Measurements from ENCODE around the gene MPP1. TPM values are rescaled to one million over a fixed set of nuclear protein-coding genes. Genes with fewer than 3 reads are reported as not detected.
"Not testable (repeated sequence)": the region's sequence is repeated elsewhere in the genome, so short reads cannot be mapped to it uniquely, and the experiment has no call there.

Gene MPP1
- total and polyA plus RNA-seq, 3 experiments from 2014 or later, result 12.8 to 14.7 (median 13.0) TPM

- H3K9me3 ChIP-seq (ENCODE audit: low read length); H3K27me3 Mint-ChIP-seq; CTCF ChIA-PET; H3K4me3 ChIP-seq (ENCODE audit: low read length); H3K27ac Mint-ChIP-seq; POLR2A ChIA-PET; H3K4me1 Mint-ChIP-seq; H3K36me3 Mint-ChIP-seq; DNase-seq; H3K27me3 ChIP-seq (ENCODE audit: insufficient read depth, low read length, poor library complexity, severe bottlenecking); H3K4me1 ChIP-seq (ENCODE audit: insufficient read depth, low read length); H3K9me3 Mint-ChIP-seq; H3K4me3 Mint-ChIP-seq; H3K36me3 ChIP-seq (ENCODE audit: insufficient read depth, low read length): not testable (repeated sequence)
- H3K27ac ChIP-seq (ENCODE audit: low read depth, low read length), result peak overlapping the region; percentile 51
Observed at GRCh38 chrX:154817048-154817618, 11.8 kb upstream of the MPP1 start.

- DNase-seq; H3K36me3 ChIP-seq (ENCODE audit: insufficient read depth, low read length); H3K27me3 Mint-ChIP-seq; H3K9me3 Mint-ChIP-seq; H3K27ac Mint-ChIP-seq; H3K4me3 Mint-ChIP-seq; H3K9me3 ChIP-seq (ENCODE audit: low read length); H3K27me3 ChIP-seq (ENCODE audit: insufficient read depth, low read length, poor library complexity, severe bottlenecking); H3K4me3 ChIP-seq (ENCODE audit: low read length); H3K36me3 Mint-ChIP-seq; POLR2A ChIA-PET; CTCF ChIA-PET; H3K4me1 Mint-ChIP-seq; H3K4me1 ChIP-seq (ENCODE audit: insufficient read depth, low read length): not testable (repeated sequence)
- peak overlapping the region; percentile 64 for H3K27ac ChIP-seq (ENCODE audit: low read depth, low read length)
Observed at GRCh38 chrX:154816326-154816898, 11.1 kb upstream of the MPP1 start.

- no peak overlapping the region for H3K27ac Mint-ChIP-seq
- peaks cover 0 to under 1% (median 0%) of the 10 kb centered on the region in 3 donors for H3K4me1 Mint-ChIP-seq
- peak overlapping the region; percentile 64 for H3K27ac ChIP-seq (ENCODE audit: low read depth, low read length)
- H3K27me3 ChIP-seq (ENCODE audit: insufficient read depth, low read length, poor library complexity, severe bottlenecking), result no peaks in the 10 kb centered on the region
- peaks cover 4 to 8% of the 10 kb centered on the region in 2 donors for H3K27me3 Mint-ChIP-seq
- H3K4me3 Mint-ChIP-seq, result no peak overlapping the region
- DNase-seq, result no peak
- H3K4me3 ChIP-seq (ENCODE audit: low read length), result no peak overlapping the region
- ChIA-PET POLR2A (no interaction called here), CTCF (no interaction called here)
- H3K4me1 ChIP-seq (ENCODE audit: insufficient read depth, low read length), result no peaks in the 10 kb centered on the region
- H3K36me3 ChIP-seq (ENCODE audit: insufficient read depth, low read length), result no peaks in the 10 kb centered on the region
- no peaks in the 10 kb centered on the region for H3K9me3 Mint-ChIP-seq
- no peaks in the 10 kb centered on the region for H3K36me3 Mint-ChIP-seq
- H3K9me3 ChIP-seq (ENCODE audit: low read length), result no peaks in the 10 kb centered on the region
Observed at GRCh38 chrX:154815274-154815818, 10.1 kb upstream of the MPP1 start.

- no peak overlapping the region for H3K27ac ChIP-seq (ENCODE audit: low read depth, low read length)
- H3K4me3 ChIP-seq (ENCODE audit: low read length), result no peak overlapping the region
- no peaks in the 10 kb centered on the region for H3K4me1 ChIP-seq (ENCODE audit: insufficient read depth, low read length)
- Mint-ChIP-seq H3K36me3 (no peaks in the 10 kb centered on the region), H3K27me3 (peaks cover 4 to 8% of the 10 kb centered on the region in 2 donors), H3K4me3 (no peak overlapping the region), H3K27ac (no peak overlapping the region), H3K9me3 (no peaks in the 10 kb centered on the region), H3K4me1 (peaks cover 6 to 14% (median 11%) of the 10 kb centered on the region in 3 donors)
- no peak for DNase-seq
- no peaks in the 10 kb centered on the region for H3K9me3 ChIP-seq (ENCODE audit: low read length)
- no peaks in the 10 kb centered on the region for H3K36me3 ChIP-seq (ENCODE audit: insufficient read depth, low read length)
- ChIA-PET POLR2A (no interaction called here), CTCF (no interaction called here)
- H3K27me3 ChIP-seq (ENCODE audit: insufficient read depth, low read length, poor library complexity, severe bottlenecking), result no peaks in the 10 kb centered on the region
Observed at GRCh38 chrX:154813801-154814200, 8.5 kb upstream of the MPP1 start.

GRCh38 chrX:154812341-154813101 is 7.2 kb upstream of the MPP1 start:
- Histone ChIP-seq H3K36me3 (ENCODE audit: insufficient read depth, low read length) (no peaks in the 10 kb centered on the region), H3K27ac (ENCODE audit: low read depth, low read length) (no peak overlapping the region), H3K4me1 (ENCODE audit: insufficient read depth, low read length) (no peaks in the 10 kb centered on the region), H3K27me3 (ENCODE audit: insufficient read depth, low read length, poor library complexity, severe bottlenecking) (no peaks in the 10 kb centered on the region), H3K4me3 (ENCODE audit: low read length) (no peak overlapping the region), H3K9me3 (ENCODE audit: low read length) (no peaks in the 10 kb centered on the region)
- Mint-ChIP-seq H3K27ac (no peak overlapping the region), H3K9me3 (peaks cover 0 to under 1% (median 0%) of the 10 kb centered on the region in 5 donors), H3K27me3 (peaks cover 4 to 8% of the 10 kb centered on the region in 2 donors), H3K4me3 (no peak overlapping the region), H3K4me1 (peaks cover 6 to 14% (median 11%) of the 10 kb centered on the region in 3 donors), H3K36me3 (no peaks in the 10 kb centered on the region)
- CTCF ChIA-PET, result no interaction called here
- no peak for DNase-seq
- POLR2A ChIA-PET, result no interaction called here

GRCh38 chrX:154809939-154810665 is 4.8 kb upstream of the MPP1 start:
- CTCF ChIA-PET, result no interaction called here
- Mint-ChIP-seq H3K4me1 (peaks cover 11 to 21% (median 18%) of the 10 kb centered on the region in 3 donors), H3K9me3 (peaks cover 0 to 2% (median 0%) of the 10 kb centered on the region in 5 donors), H3K4me3 (no peak overlapping the region), H3K27ac (no peak overlapping the region), H3K27me3 (peaks cover 4 to 5% of the 10 kb centered on the region in 2 donors), H3K36me3 (no peaks in the 10 kb centered on the region)
- Histone ChIP-seq H3K36me3 (ENCODE audit: insufficient read depth, low read length) (no peaks in the 10 kb centered on the region), H3K27ac (ENCODE audit: low read depth, low read length) (no peak overlapping the region), H3K27me3 (ENCODE audit: insufficient read depth, low read length, poor library complexity, severe bottlenecking) (no peaks in the 10 kb centered on the region), H3K4me3 (ENCODE audit: low read length) (no peak overlapping the region), H3K9me3 (ENCODE audit: low read length) (no peaks in the 10 kb centered on the region), H3K4me1 (ENCODE audit: insufficient read depth, low read length) (no peaks in the 10 kb centered on the region)
- no peak for DNase-seq
- POLR2A ChIA-PET, result no interaction called here

- H3K9me3 ChIP-seq (ENCODE audit: low read length), result no peaks in the 10 kb centered on the region
- Mint-ChIP-seq H3K27me3 (no peaks in the 10 kb centered on the region), H3K36me3 (no peaks in the 10 kb centered on the region), H3K4me1 (peaks cover 19 to 35% (median 24%) of the 10 kb centered on the region in 3 donors), H3K9me3 (peaks cover 0 to 2% (median 0%) of the 10 kb centered on the region in 5 donors), H3K4me3 (no peak overlapping the region), H3K27ac (no peak overlapping the region)
- peaks cover 8% of the 10 kb centered on the region for H3K4me1 ChIP-seq (ENCODE audit: insufficient read depth, low read length)
- H3K27me3 ChIP-seq (ENCODE audit: insufficient read depth, low read length, poor library complexity, severe bottlenecking), result no peaks in the 10 kb centered on the region
- POLR2A ChIA-PET, result no interaction called here
- no peak for DNase-seq
- H3K36me3 ChIP-seq (ENCODE audit: insufficient read depth, low read length), result no peaks in the 10 kb centered on the region
- H3K27ac ChIP-seq (ENCODE audit: low read depth, low read length), result no peak overlapping the region
- CTCF ChIA-PET, result interaction anchor here (0.8 kb wide), 1 partner anchor 58 kb away, joined by 4 read pairs; no protein-coding TSS in a partner anchor
- H3K4me3 ChIP-seq (ENCODE audit: low read length), result no peak overlapping the region
Observed at GRCh38 chrX:154806837-154807501, 1.7 kb upstream of the MPP1 start.
